ENCODE results near the gene ARHGEF10L. TPM values are rescaled to one million over a fixed set of nuclear protein-coding genes. Genes with fewer than 3 reads are reported as not detected.

The ARHGEF10L gene
- total RNA-seq, 1 experiment from 2014 or later = 3.3 TPM

DNA sequence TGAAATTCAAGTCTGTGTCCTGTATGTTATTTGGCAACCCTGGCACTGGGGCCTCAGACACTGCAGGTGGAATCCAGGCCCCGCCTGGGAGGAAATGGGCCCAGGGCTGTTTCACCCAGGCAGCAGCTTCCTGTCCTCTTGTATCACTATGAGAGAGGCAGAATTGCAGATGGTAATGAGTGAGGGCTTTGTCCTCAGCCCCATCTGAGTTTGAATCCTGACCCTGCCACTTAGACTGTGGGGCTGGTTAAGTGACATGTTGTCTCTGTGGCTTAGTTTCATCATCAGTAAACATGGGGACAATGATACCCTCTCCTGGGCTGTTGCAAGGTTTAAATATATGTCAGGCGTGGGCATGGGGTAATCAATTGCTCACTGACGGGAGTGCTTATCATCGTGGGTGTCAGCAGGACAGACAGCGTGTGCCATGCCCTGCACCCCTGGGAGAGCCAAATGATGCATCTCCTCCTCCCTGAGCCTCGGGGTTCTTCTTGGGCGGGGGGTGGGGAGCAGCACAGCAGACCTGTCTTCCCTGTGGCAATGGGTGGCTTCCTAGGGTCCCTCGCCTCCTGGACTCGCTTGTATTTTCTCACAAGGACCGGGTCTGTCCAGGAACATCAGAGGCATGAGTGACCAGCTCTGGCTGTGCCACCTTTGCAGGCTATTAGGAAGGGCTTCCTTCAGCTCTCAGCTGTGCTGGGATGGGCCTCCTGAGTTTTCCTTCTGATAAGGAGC, 42.1 kb downstream of the ARHGEF10L start:
- Histone ChIP-seq H3K4me3 (ENCODE audit: low read depth, low read length, poor library complexity, severe bottlenecking) (no peak overlapping the region), H3K27ac (ENCODE audit: low read depth, low read length, poor library complexity, severe bottlenecking) (no peak overlapping the region), H3K4me1 (ENCODE audit: insufficient read depth, low read length, poor library complexity, severe bottlenecking) (no peaks in the 10 kb centered on the region), H3K27me3 (replicated peaks; ENCODE audit: insufficient read depth, low read depth, low read length, poor library complexity) (no peaks in the 10 kb centered on the region), H3K36me3 (ENCODE audit: insufficient read depth, low read length, poor library complexity, severe bottlenecking) (no peaks in the 10 kb centered on the region), H3K9me3 (ENCODE audit: low read depth, low read length, poor library complexity, severe bottlenecking) (no peaks in the 10 kb centered on the region)
- ChIA-PET CTCF (no interaction called here), POLR2A (ENCODE audit: low non-redundant PET) (no interaction called here)
- intact Hi-C loops (cut with micrococcal nuclease; ENCODE audit: unreplicated experiment) = no loop called here
- DNase-seq (ENCODE audit: low spot score) = no peak
- BruUV-seq (replicated peaks) = no TSS peak
- TF ChIP-seq EZH2 (IDR thresholded peaks at IDR 0.05; ENCODE audit: borderline replicate concordance, low read depth, low read length, poor library complexity, severe bottlenecking) = no peak
- TF ChIP-seq, protein P1, sequence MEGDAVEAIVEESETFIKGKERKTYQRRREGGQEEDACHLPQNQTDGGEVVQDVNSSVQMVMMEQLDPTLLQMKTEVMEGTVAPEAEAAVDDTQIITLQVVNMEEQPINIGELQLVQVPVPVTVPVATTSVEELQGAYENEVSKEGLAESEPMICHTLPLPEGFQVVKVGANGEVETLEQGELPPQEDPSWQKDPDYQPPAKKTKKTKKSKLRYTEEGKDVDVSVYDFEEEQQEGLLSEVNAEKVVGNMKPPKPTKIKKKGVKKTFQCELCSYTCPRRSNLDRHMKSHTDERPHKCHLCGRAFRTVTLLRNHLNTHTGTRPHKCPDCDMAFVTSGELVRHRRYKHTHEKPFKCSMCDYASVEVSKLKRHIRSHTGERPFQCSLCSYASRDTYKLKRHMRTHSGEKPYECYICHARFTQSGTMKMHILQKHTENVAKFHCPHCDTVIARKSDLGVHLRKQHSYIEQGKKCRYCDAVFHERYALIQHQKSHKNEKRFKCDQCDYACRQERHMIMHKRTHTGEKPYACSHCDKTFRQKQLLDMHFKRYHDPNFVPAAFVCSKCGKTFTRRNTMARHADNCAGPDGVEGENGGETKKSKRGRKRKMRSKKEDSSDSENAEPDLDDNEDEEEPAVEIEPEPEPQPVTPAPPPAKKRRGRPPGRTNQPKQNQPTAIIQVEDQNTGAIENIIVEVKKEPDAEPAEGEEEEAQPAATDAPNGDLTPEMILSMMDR (conservative IDR thresholded peaks at IDR 0.05; ENCODE audit: low read depth, low read length) = no peak

DNA sequence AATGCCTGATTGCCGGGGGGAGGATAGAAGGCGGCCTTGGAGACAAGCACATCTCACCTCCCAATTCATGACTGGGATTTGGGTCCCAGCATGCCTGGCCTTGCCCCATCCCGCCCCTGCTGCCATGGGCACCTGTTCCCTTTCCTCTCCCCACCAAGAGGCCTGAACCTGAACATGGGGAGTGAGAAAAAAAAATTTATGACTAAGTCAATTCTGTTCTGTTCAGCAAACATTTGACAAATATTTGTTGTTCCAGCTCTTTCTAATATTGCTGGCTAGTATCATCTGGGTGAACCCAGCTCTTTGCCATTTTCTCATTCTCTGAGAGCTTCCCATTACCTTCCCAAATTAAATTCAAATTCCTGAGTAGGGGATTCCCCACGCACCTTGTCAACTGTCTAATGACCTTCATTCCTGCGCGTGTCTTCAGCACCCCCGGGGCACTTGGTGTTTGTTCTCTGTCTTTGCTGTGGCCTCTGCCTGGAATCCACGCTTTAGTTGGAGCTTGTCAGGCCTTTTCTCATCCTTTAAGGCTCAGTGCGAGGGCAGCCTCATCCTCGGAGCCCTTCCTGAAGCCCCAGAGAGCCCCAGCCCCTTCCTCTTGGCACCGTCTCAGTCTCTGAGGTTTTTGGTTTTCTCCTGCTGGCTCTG, 42.8 kb downstream of the ARHGEF10L start:
- H3K27me3 ChIP-seq (replicated peaks; ENCODE audit: insufficient read depth, low read depth, low read length, poor library complexity) = no peaks in the 10 kb centered on the region
- DNase-seq (ENCODE audit: low spot score) = no peak
- no TSS peak for BruUV-seq (replicated peaks)
- TF ChIP-seq EZH2 (IDR thresholded peaks at IDR 0.05; ENCODE audit: borderline replicate concordance, low read depth, low read length, poor library complexity, severe bottlenecking) = no peak
- TF ChIP-seq, protein P1 (conservative IDR thresholded peaks at IDR 0.05; ENCODE audit: low read depth, low read length) = no peak
- intact Hi-C loops (cut with micrococcal nuclease; ENCODE audit: unreplicated experiment) = no loop called here
- no peaks in the 10 kb centered on the region for H3K9me3 ChIP-seq (ENCODE audit: low read depth, low read length, poor library complexity, severe bottlenecking)
- POLR2A ChIA-PET (ENCODE audit: low non-redundant PET) = no interaction called here
- no peak overlapping the region for H3K27ac ChIP-seq (ENCODE audit: low read depth, low read length, poor library complexity, severe bottlenecking)
- no peaks in the 10 kb centered on the region for H3K4me1 ChIP-seq (ENCODE audit: insufficient read depth, low read length, poor library complexity, severe bottlenecking)
- no peak overlapping the region for H3K4me3 ChIP-seq (ENCODE audit: low read depth, low read length, poor library complexity, severe bottlenecking)
- H3K36me3 ChIP-seq (ENCODE audit: insufficient read depth, low read length, poor library complexity, severe bottlenecking) = no peaks in the 10 kb centered on the region
- CTCF ChIA-PET = interaction anchor here (0.6 kb wide), 3 partner anchors 24 to 252 kb away, joined by 3 to 6 read pairs (median 3); no protein-coding TSS in a partner anchor

DNA sequence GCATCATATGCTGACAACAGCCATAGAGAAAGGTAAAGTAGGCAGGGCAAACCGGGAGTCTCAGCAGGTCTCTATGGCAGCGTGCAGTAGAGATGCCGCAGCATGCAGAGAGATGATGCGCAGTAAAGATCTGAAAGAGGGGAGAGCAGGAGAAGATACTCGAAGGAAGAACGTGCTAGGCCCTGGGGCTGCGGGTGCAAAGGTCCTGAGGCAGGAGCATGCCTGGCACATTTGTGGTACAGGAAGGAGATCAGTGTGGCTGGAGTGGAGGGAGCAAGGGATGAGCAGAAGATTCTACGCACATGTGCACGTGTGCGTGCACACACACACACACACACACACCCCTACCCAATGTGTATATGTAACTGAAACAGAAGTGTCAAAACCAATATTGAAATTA, 45.0 kb downstream of the ARHGEF10L start:
- BruUV-seq (replicated peaks) = no TSS peak

More for the DNA sequence above, 45.0 kb downstream of the ARHGEF10L start:
- intact Hi-C loops (cut with micrococcal nuclease; ENCODE audit: unreplicated experiment) = no loop called here
- no peak for DNase-seq (ENCODE audit: low spot score)
- ChIA-PET CTCF (no interaction called here), POLR2A (ENCODE audit: low non-redundant PET) (no interaction called here)
- Histone ChIP-seq H3K36me3 (ENCODE audit: insufficient read depth, low read length, poor library complexity, severe bottlenecking) (no peaks in the 10 kb centered on the region), H3K4me1 (ENCODE audit: insufficient read depth, low read length, poor library complexity, severe bottlenecking) (no peaks in the 10 kb centered on the region), H3K9me3 (ENCODE audit: low read depth, low read length, poor library complexity, severe bottlenecking) (no peaks in the 10 kb centered on the region), H3K27ac (ENCODE audit: low read depth, low read length, poor library complexity, severe bottlenecking) (no peak overlapping the region), H3K27me3 (replicated peaks; ENCODE audit: insufficient read depth, low read depth, low read length, poor library complexity) (no peaks in the 10 kb centered on the region), H3K4me3 (ENCODE audit: low read depth, low read length, poor library complexity, severe bottlenecking) (no peak overlapping the region)
- no peak for TF ChIP-seq EZH2 (IDR thresholded peaks at IDR 0.05; ENCODE audit: borderline replicate concordance, low read depth, low read length, poor library complexity, severe bottlenecking)
- TF ChIP-seq, protein P1 (conservative IDR thresholded peaks at IDR 0.05; ENCODE audit: low read depth, low read length) = no peak
